ENCODE data around the gene DQX1. TPM values are rescaled to one million over a fixed set of nuclear protein-coding genes. Genes with fewer than 3 reads are reported as not detected.
A peak's percentile ranks its signal among the peaks of the same experiment; 100 is the strongest.

The DQX1 gene
- total and polyA plus RNA-seq, 9 of the 15 experiments (the other 6 are each of a cell fraction or from before 2014, with no cell fraction given), result 0.04 to 0.38 (median 0.18) TPM; not detected in 1

DNA sequence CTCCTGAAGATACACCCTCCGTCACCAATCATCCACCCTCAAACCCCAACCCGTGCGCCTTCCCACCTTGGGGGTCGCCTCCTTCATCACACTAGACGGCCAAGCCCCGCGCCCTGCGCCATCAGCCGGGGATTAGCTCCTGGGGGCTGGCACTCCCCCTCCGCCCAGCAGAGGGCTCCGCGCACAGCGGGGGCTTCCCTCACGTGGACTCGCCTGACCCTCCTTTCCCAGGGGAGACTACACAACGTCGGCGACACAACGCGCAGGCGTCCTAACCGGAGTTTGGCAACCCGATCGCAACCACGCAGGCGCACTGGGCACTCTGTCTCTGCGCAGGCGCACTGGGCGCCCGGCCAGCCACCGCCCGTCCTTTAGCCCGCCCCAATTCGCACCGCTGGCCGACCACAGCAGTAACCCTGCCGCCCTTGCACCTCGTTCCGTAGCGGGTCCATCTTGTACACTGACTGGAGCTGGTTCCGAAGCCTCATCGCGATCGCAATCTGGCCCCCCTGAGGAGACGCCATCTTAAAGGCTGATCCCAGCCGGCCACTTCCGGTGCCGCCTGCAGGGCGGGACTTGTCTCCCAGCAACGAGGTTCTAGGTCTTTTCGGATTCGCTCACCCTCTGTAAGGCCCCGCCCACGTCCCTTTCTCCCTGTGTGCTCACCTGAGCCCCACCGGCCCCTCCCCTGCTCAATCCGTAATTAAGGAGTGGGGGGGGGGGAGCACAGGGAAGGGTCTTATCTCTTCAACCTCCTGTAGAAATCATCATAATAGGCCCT lies 18.7 kb downstream of the DQX1 start, which contains the start of gene PCGF1 (continued):
- TF ChIP-seq, protein P1, sequence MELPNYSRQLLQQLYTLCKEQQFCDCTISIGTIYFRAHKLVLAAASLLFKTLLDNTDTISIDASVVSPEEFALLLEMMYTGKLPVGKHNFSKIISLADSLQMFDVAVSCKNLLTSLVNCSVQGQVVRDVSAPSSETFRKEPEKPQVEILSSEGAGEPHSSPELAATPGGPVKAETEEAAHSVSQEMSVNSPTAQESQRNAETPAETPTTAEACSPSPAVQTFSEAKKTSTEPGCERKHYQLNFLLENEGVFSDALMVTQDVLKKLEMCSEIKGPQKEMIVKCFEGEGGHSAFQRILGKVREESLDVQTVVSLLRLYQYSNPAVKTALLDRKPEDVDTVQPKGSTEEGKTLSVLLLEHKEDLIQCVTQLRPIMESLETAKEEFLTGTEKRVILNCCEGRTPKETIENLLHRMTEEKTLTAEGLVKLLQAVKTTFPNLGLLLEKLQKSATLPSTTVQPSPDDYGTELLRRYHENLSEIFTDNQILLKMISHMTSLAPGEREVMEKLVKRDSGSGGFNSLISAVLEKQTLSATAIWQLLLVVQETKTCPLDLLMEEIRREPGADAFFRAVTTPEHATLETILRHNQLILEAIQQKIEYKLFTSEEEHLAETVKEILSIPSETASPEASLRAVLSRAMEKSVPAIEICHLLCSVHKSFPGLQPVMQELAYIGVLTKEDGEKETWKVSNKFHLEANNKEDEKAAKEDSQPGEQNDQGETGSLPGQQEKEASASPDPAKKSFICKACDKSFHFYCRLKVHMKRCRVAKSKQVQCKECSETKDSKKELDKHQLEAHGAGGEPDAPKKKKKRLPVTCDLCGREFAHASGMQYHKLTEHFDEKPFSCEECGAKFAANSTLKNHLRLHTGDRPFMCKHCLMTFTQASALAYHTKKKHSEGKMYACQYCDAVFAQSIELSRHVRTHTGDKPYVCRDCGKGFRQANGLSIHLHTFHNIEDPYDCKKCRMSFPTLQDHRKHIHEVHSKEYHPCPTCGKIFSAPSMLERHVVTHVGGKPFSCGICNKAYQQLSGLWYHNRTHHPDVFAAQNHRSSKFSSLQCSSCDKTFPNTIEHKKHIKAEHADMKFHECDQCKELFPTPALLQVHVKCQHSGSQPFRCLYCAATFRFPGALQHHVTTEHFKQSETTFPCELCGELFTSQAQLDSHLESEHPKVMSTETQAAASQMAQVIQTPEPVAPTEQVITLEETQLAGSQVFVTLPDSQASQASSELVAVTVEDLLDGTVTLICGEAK (IDR thresholded peaks at IDR 0.05), result peak; percentile 90
- TF ChIP-seq, protein P1 (CRISPR knock-in tag; IDR thresholded peaks at IDR 0.05), result no peak
- TF ChIP-seq GATA2 (CRISPR knock-in tag; IDR thresholded peaks at IDR 0.05) (peak; percentile 96), ZNF239 (CRISPR knock-in tag; IDR thresholded peaks at IDR 0.05) (no peak), ZNF316 (IDR thresholded peaks at IDR 0.05) (no peak)
- TF ChIP-seq, protein P2, sequence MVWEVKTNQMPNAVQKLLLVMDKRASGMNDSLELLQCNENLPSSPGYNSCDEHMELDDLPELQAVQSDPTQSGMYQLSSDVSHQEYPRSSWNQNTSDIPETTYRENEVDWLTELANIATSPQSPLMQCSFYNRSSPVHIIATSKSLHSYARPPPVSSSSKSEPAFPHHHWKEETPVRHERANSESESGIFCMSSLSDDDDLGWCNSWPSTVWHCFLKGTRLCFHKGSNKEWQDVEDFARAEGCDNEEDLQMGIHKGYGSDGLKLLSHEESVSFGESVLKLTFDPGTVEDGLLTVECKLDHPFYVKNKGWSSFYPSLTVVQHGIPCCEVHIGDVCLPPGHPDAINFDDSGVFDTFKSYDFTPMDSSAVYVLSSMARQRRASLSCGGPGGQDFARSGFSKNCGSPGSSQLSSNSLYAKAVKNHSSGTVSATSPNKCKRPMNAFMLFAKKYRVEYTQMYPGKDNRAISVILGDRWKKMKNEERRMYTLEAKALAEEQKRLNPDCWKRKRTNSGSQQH (CRISPR knock-in tag; IDR thresholded peaks at IDR 0.05), result peak; percentile 23; the same call in 1 of the 2 replicates
- TF ChIP-seq, protein P3, sequence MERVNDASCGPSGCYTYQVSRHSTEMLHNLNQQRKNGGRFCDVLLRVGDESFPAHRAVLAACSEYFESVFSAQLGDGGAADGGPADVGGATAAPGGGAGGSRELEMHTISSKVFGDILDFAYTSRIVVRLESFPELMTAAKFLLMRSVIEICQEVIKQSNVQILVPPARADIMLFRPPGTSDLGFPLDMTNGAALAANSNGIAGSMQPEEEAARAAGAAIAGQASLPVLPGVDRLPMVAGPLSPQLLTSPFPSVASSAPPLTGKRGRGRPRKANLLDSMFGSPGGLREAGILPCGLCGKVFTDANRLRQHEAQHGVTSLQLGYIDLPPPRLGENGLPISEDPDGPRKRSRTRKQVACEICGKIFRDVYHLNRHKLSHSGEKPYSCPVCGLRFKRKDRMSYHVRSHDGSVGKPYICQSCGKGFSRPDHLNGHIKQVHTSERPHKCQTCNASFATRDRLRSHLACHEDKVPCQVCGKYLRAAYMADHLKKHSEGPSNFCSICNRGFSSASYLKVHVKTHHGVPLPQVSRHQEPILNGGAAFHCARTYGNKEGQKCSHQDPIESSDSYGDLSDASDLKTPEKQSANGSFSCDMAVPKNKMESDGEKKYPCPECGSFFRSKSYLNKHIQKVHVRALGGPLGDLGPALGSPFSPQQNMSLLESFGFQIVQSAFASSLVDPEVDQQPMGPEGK (CRISPR knock-in tag; IDR thresholded peaks at IDR 0.05; ENCODE audit: borderline replicate concordance), result no peak
- TF ChIP-seq, protein P4, sequence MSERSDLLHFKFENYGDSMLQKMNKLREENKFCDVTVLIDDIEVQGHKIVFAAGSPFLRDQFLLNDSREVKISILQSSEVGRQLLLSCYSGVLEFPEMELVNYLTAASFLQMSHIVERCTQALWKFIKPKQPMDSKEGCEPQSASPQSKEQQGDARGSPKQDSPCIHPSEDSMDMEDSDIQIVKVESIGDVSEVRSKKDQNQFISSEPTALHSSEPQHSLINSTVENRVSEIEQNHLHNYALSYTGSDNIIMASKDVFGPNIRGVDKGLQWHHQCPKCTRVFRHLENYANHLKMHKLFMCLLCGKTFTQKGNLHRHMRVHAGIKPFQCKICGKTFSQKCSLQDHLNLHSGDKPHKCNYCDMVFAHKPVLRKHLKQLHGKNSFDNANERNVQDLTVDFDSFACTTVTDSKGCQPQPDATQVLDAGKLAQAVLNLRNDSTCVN (CRISPR knock-in tag; IDR thresholded peaks at IDR 0.05), result no peak

Measured in K562 (cell line).